Esophagus muscularis mucosa (tissue), 4 donors: ENCODE results near the gene SLC39A11.

Experiments
- CTCF ChIP-seq, 3 experiments: fragments of 200-600 bp in 2 of 3; fragments of 450-650 bp in 1 of 3; sonication (generic) in 2 of 3; IDR thresholded peaks; one replicate each; pipeline ENCODE4 v1.5.1; 2017 to 2019; ENCODE audit warnings: antibody characterized with exemption in 3 of 3, mild to moderate bottlenecking in 2 of 3, moderate library complexity in 1 of 3
- EP300 ChIP-seq: sonication (generic); formaldehyde crosslinking; IDR thresholded peaks from one replicate; pipeline ENCODE4 v1.6.1; 2017; ENCODE audit warnings: antibody characterized with exemption
- POLR2A ChIP-seq: fragments of 450-650 bp; IDR thresholded peaks from one replicate; pipeline ENCODE4 v1.6.1; 2017; ENCODE audit warnings: antibody characterized with exemption, moderate library complexity, mild to moderate bottlenecking, low read depth
- POLR2AphosphoS5 ChIP-seq, 2 donors: sonication (generic); formaldehyde crosslinking; IDR thresholded peaks; one replicate each; pipeline ENCODE4 v1.6.1; 2017; ENCODE audit warnings: antibody characterized with exemption in 2 of 2

- no peak for TF ChIP-seq CTCF (IDR thresholded peaks at IDR 0.05)
- no peak for TF ChIP-seq POLR2AphosphoS5 (IDR thresholded peaks at IDR 0.05)
- TF ChIP-seq POLR2A, result no peak
- TF ChIP-seq EP300, result no peak
These were observed 82.1 kb downstream of the SLC39A11 start for GRCh38 chr17:73010414-73010813.
